Endothelial cell (in vitro differentiated cells): Measurements from ENCODE around the gene SMIM35. TPM values are rescaled to one million over a fixed set of nuclear protein-coding genes. Genes with fewer than 3 reads are reported as not detected.

Experiments used
- DNase-seq: peaks from one replicate; pipeline ENCODE4 v3.0.0; 2021; ENCODE audit warnings: low spot score
- H3K27ac Mint-ChIP-seq: one replicate; pipeline ENCODE4 v1.8.0; 2021; ENCODE audit warnings: mixed read lengths, inconsistent platforms; ENCODE audit not compliant: unreplicated experiment
- H3K27me3 Mint-ChIP-seq: one replicate; pipeline ENCODE4 v1.8.0; 2021; ENCODE audit warnings: mild to moderate bottlenecking, moderate library complexity, mixed read lengths, inconsistent platforms; ENCODE audit not compliant: unreplicated experiment
- H3K36me3 Mint-ChIP-seq: one replicate; pipeline ENCODE4 v1.8.0; 2021; ENCODE audit warnings: mild to moderate bottlenecking, low read depth, mixed read lengths, inconsistent platforms; ENCODE audit not compliant: unreplicated experiment
- H3K4me1 Mint-ChIP-seq: one replicate; pipeline ENCODE4 v1.8.0; 2021; ENCODE audit warnings: mild to moderate bottlenecking, mixed read lengths, inconsistent platforms; ENCODE audit not compliant: unreplicated experiment
- H3K4me3 Mint-ChIP-seq: one replicate; pipeline ENCODE4 v1.8.0; 2021; ENCODE audit warnings: mild to moderate bottlenecking, mixed read lengths, inconsistent platforms; ENCODE audit not compliant: unreplicated experiment
- H3K9me3 Mint-ChIP-seq: one replicate; pipeline ENCODE4 v1.8.0; 2021; ENCODE audit warnings: mixed read lengths, inconsistent platforms; ENCODE audit not compliant: unreplicated experiment
- CTCF ChIP-seq: fragments of 200-600 bp; sonication (generic); IDR thresholded peaks from one replicate; pipeline ENCODE4 v1.5.0; 2021; ENCODE audit warnings: antibody characterized with exemption; ENCODE audit not compliant: unreplicated experiment
- total RNA-seq: library from RNA; stranded (reverse); fragmentation: NEBNext Ultra II Directional; extraction: Animal tissue kit (Norgen Biotek cat#: 25700); gene quantifications from one replicate; pipeline ENCODE4 v1.2.1, GENCODE V29; 2021; ENCODE audit not compliant: unreplicated experiment

SMIM35 gene
- total RNA-seq, 1 donor from 2014 or later = not detected

- TF ChIP-seq CTCF = no peak
- Mint-ChIP-seq H3K9me3 (no peaks in the 10 kb centered on the region), H3K36me3 (no peaks in the 10 kb centered on the region), H3K27ac (no peak overlapping the region), H3K27me3 (peaks cover 4% of the 10 kb centered on the region), H3K4me3 (no peak overlapping the region), H3K4me1 (peaks cover 9% of the 10 kb centered on the region)
- DNase-seq = no peak
Measured at GRCh38 chr11:118058311-118059245, 28.2 kb downstream of the SMIM35 start.

DNA sequence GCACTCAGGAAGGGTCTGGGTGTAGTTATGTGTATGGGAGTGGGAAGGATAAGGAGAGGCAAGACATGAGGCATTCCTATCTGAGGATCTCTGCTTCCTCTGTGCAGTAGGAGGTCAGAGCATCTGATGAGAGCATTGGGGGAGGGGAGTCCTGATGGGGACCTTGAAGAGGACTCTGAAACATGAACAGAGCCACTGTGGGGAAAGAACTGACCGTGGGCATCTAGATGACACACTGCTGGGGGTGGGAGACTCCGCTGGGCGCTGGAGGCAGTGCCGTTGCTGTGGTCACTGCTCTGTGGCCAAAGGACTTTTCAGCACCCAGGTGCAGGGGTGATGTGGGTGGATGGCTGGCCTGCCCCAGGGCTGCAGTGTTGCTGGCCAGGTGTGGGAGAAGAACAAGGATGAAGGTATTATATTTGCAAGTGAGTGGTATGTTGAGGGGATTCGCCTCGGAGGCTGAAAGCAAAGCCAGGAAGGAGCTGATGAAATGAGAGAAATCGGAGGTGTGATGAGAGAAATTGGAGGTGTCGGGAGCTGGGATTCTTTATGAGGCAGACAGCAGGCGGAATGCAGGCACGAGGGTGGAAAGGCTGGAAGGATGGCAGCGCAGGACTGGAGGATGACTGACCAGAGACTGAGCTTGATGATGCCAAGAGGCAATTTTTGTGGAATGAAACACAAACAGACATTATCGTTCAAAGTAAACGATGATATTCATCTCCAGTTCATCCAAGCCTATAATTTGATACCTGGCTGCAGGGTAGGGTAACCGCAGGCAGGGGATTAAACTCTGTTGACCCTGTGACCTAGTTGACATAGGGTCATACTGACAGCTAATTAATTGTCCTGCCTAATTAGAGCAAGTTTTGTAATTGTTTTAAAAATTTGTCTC, 29.3 kb downstream of the SMIM35 start:
- H3K27ac Mint-ChIP-seq = no peak overlapping the region
- no peaks in the 10 kb centered on the region for H3K9me3 Mint-ChIP-seq
- H3K4me1 Mint-ChIP-seq = peaks cover 9% of the 10 kb centered on the region
- TF ChIP-seq CTCF = no peak
- H3K27me3 Mint-ChIP-seq = peaks cover 6% of the 10 kb centered on the region
- no peak overlapping the region for H3K4me3 Mint-ChIP-seq
- DNase-seq = no peak
- no peaks in the 10 kb centered on the region for H3K36me3 Mint-ChIP-seq

- H3K27me3 Mint-ChIP-seq = peaks cover 7% of the 10 kb centered on the region
- no peak for TF ChIP-seq CTCF
- H3K9me3 Mint-ChIP-seq = no peaks in the 10 kb centered on the region
- H3K36me3 Mint-ChIP-seq = no peaks in the 10 kb centered on the region
- H3K27ac Mint-ChIP-seq = peak overlapping the region; percentile 7
- no peak for DNase-seq
- H3K4me1 Mint-ChIP-seq = peaks cover 9% of the 10 kb centered on the region
- H3K4me3 Mint-ChIP-seq = peak overlapping the region; percentile 1
Measured at GRCh38 chr11:118056806-118057205, 30.0 kb downstream of the SMIM35 start.

GRCh38 chr11:118055966-118056365, 30.8 kb downstream of the SMIM35 start:
- H3K4me3 Mint-ChIP-seq = no peak overlapping the region
- peaks cover 9% of the 10 kb centered on the region for H3K4me1 Mint-ChIP-seq
- no peak for DNase-seq
- no peaks in the 10 kb centered on the region for H3K9me3 Mint-ChIP-seq
- H3K27me3 Mint-ChIP-seq = peaks cover 7% of the 10 kb centered on the region
- H3K36me3 Mint-ChIP-seq = no peaks in the 10 kb centered on the region
- no peak overlapping the region for H3K27ac Mint-ChIP-seq
- TF ChIP-seq CTCF = no peak
